IMR-90 (cell line): ENCODE data around the gene RWDD1.

Experiments used
- BHLHE40 ChIP-seq: fragments of 150-350 bp; IDR thresholded peaks from 2 replicates; pipeline ENCODE4 v1.6.1; 2016; ENCODE audit warnings: mild to moderate bottlenecking, low read depth, low read length
- CEBPB ChIP-seq: IDR thresholded peaks from 2 replicates; pipeline ENCODE4 v1.6.1; 2012; ENCODE audit warnings: low read depth, low read length, improper control_type of control experiment
- CTCF ChIP-seq: conservative IDR thresholded peaks from 2 replicates; pipeline ENCODE4 v1.5.1; 2012; ENCODE audit warnings: mild to moderate bottlenecking, low read depth, low read length, improper control_type of control experiment
- ELK1 ChIP-seq: fragments of 150-350 bp; IDR thresholded peaks from 2 replicates; pipeline ENCODE4 v1.6.1; 2016; ENCODE audit warnings: low read depth, mild to moderate bottlenecking, low read length, moderate library complexity, borderline replicate concordance
- FOS ChIP-seq: fragments of 150-350 bp; IDR thresholded peaks from 2 replicates; pipeline ENCODE4 v1.6.1; 2016; ENCODE audit warnings: low read depth, low read length
- MAFK ChIP-seq: IDR thresholded peaks from 2 replicates; pipeline ENCODE4 v1.6.1; 2012; ENCODE audit warnings: low read depth, low read length, improper control_type of control experiment
- MXI1 ChIP-seq: IDR thresholded peaks from 2 replicates; pipeline ENCODE4 v1.6.1; 2012; ENCODE audit warnings: low read depth, mild to moderate bottlenecking, low read length, moderate library complexity, borderline replicate concordance
- POLR2A ChIP-seq: IDR thresholded peaks from 2 replicates; pipeline ENCODE4 v1.6.1; 2012; ENCODE audit warnings: mild to moderate bottlenecking, low read depth, low read length
- RCOR1 ChIP-seq: IDR thresholded peaks from 2 replicates; pipeline ENCODE4 v1.6.1; 2012; ENCODE audit warnings: mild to moderate bottlenecking, low read length, improper control_type of control experiment; ENCODE audit not compliant: insufficient replicate concordance
- RFX5 ChIP-seq: IDR thresholded peaks from 2 replicates; pipeline ENCODE4 v1.8.0; 2012; ENCODE audit warnings: low read depth, mild to moderate bottlenecking, low read length, moderate library complexity
- USF2 ChIP-seq: fragments of 150-350 bp; IDR thresholded peaks from 2 replicates; pipeline ENCODE4 v1.6.1; 2017; ENCODE audit warnings: mild to moderate bottlenecking, antibody characterized with exemption, low read length, low read depth

- TF ChIP-seq CTCF, result no peak
- TF ChIP-seq POLR2A, result no peak
- no peak for TF ChIP-seq ELK1
- no peak for TF ChIP-seq USF2
- no peak for TF ChIP-seq BHLHE40
- TF ChIP-seq CEBPB, result no peak
- no peak for TF ChIP-seq FOS
- no peak for TF ChIP-seq MXI1
- TF ChIP-seq RCOR1, result no peak
- TF ChIP-seq MAFK, result no peak
- no peak for TF ChIP-seq RFX5
Measured at GRCh38 chr6:116562614-116563013, 8.7 kb upstream of the RWDD1 start.
